HEK293T (cell line): ENCODE measurements around the gene WDTC1.

Experiments used
- CTCF ChIA-PET: fragments of 350-600 bp; formaldehyde crosslinking; extraction: SDS; loops from one replicate; lab custom pipeline; 2021; ENCODE audit warnings: antibody characterized with exemption, inconsistent platforms; lab: Yijun Ruan, JAX
- POLR2A ChIA-PET: fragments of 350-600 bp; formaldehyde crosslinking; extraction: SDS; loops from one replicate; lab custom pipeline; 2020; ENCODE audit warnings: antibody characterized with exemption, inconsistent platforms; lab: Yijun Ruan, JAX
- DNase-seq: peaks from one replicate; pipeline ENCODE4 v3.0.0; 2012; ENCODE audit warnings: mixed read lengths; ENCODE audit errors: extremely low spot score
- ARNT ChIP-seq: fragments of 450-650 bp; IDR thresholded peaks from 2 replicates; pipeline ENCODE4 v1.6.1; 2017; ENCODE audit warnings: mild to moderate bottlenecking
- BHLHE40 ChIP-seq: fragments of 450-650 bp; IDR thresholded peaks from 2 replicates; pipeline ENCODE4 v1.6.1; 2016; ENCODE audit warnings: mild to moderate bottlenecking, moderate library complexity, borderline replicate concordance
- CTBP1 ChIP-seq: fragments of 450-650 bp; IDR thresholded peaks from 2 replicates; pipeline ENCODE4 v1.6.1; 2016; ENCODE audit warnings: borderline replicate concordance
- ELF4 ChIP-seq: fragments of 450-650 bp; IDR thresholded peaks from 2 replicates; pipeline ENCODE4 v1.6.1; 2017; ENCODE audit warnings: antibody characterized with exemption
- FOXA1 ChIP-seq: fragments of 450-650 bp; IDR thresholded peaks from 2 replicates; pipeline ENCODE4 v1.6.1; 2016; ENCODE audit warnings: mild to moderate bottlenecking
- FOXK2 ChIP-seq: fragments of 450-650 bp; IDR thresholded peaks from 2 replicates; pipeline ENCODE4 v1.6.1; 2016; ENCODE audit warnings: mild to moderate bottlenecking
- FOXM1 ChIP-seq: fragments of 450-650 bp; IDR thresholded peaks from 2 replicates; pipeline ENCODE4 v1.6.1; 2017; ENCODE audit warnings: mild to moderate bottlenecking, borderline replicate concordance
- HDGF ChIP-seq: fragments of 450-650 bp; IDR thresholded peaks from 2 replicates; pipeline ENCODE4 v1.6.1; 2017; ENCODE audit warnings: antibody characterized with exemption, borderline replicate concordance
- L3MBTL2 ChIP-seq: fragments of 450-650 bp; conservative IDR thresholded peaks from 2 replicates; pipeline ENCODE4 v1.6.1; 2016; ENCODE audit warnings: mild to moderate bottlenecking
- LEF1 ChIP-seq: fragments of 450-650 bp; IDR thresholded peaks from 2 replicates; pipeline ENCODE4 v1.6.1; 2017; ENCODE audit warnings: mild to moderate bottlenecking, borderline replicate concordance
- NFRKB ChIP-seq: fragments of 450-650 bp; IDR thresholded peaks from 2 replicates; pipeline ENCODE4 v1.6.1; 2016; ENCODE audit warnings: mild to moderate bottlenecking, moderate library complexity
- PKNOX1 ChIP-seq: fragments of 450-650 bp; IDR thresholded peaks from 2 replicates; pipeline ENCODE4 v1.6.1; 2016
- SP1 ChIP-seq: fragments of 450-650 bp; IDR thresholded peaks from 2 replicates; pipeline ENCODE4 v1.6.1; 2017
- SUZ12 ChIP-seq: fragments of 450-650 bp; IDR thresholded peaks from 2 replicates; pipeline ENCODE4 v1.6.1; 2016; ENCODE audit warnings: mild to moderate bottlenecking
- TARDBP ChIP-seq: fragments of 450-650 bp; IDR thresholded peaks from 2 replicates; pipeline ENCODE4 v1.6.1; 2016
- ZNF384 ChIP-seq: fragments of 450-650 bp; IDR thresholded peaks from 2 replicates; pipeline ENCODE4 v1.6.1; 2016

Gene WDTC1

GRCh38 chr1:27325286-27325685 lies 90.9 kb downstream of the WDTC1 start:
- TF ChIP-seq TARDBP (no peak), CTBP1 (no peak), L3MBTL2 (no peak), ZNF384 (no peak), HDGF (no peak), SP1 (no peak), FOXA1 (no peak), FOXK2 (no peak), NFRKB (no peak), LEF1 (no peak), PKNOX1 (no peak), FOXM1 (no peak), ELF4 (no peak), SUZ12 (no peak), BHLHE40 (no peak), ARNT (no peak)
- ChIA-PET CTCF (no interaction called here), POLR2A (interaction anchor here (0.9 kb wide), 1 partner anchor 41 kb away, joined by 3 read pairs; the partner anchor contains the start of gene MAP3K6)
- no peak for DNase-seq

GRCh38 chr1:27327964-27328363 lies 93.5 kb downstream of the WDTC1 start:
- TF ChIP-seq ELF4 (no peak), SUZ12 (no peak), ZNF384 (no peak), BHLHE40 (no peak), CTBP1 (no peak), LEF1 (no peak), FOXA1 (no peak), FOXK2 (no peak), L3MBTL2 (no peak), ARNT (no peak), NFRKB (no peak), SP1 (no peak)
- no peak for DNase-seq
- ChIA-PET CTCF (no interaction called here), POLR2A (interaction anchor here (2.1 kb wide), 1 partner anchor 38 kb away, joined by 5 read pairs; the partner anchor contains the start of gene MAP3K6)

- no peak for DNase-seq
- CTCF ChIA-PET: no interaction called here
- POLR2A ChIA-PET: no interaction called here
- TF ChIP-seq TARDBP: no peak
- TF ChIP-seq ZNF384: no peak
- no peak for TF ChIP-seq LEF1
- TF ChIP-seq SP1: no peak
- no peak for TF ChIP-seq FOXM1
- no peak for TF ChIP-seq HDGF
- no peak for TF ChIP-seq SUZ12
- no peak for TF ChIP-seq ELF4
- no peak for TF ChIP-seq ARNT
- TF ChIP-seq FOXA1: no peak
Measured at GRCh38 chr1:27330786-27331185, 96.4 kb downstream of the WDTC1 start.

- CTCF ChIA-PET: interaction anchor here (1.6 kb wide), 1 partner anchor 8 kb away, joined by 4 read pairs; no protein-coding TSS in a partner anchor
- DNase-seq: no peak
- POLR2A ChIA-PET: no interaction called here
Measured at GRCh38 chr1:27331426-27331825, 97.0 kb downstream of the WDTC1 start.

GRCh38 chr1:27331922-27332321 lies 97.5 kb downstream of the WDTC1 start:
- ChIA-PET POLR2A (interaction anchor here (1.2 to 2.2 kb wide), 3 partner anchors 9 to 35 kb away, joined by 3 to 10 read pairs (median 4); partner anchors contain the start of gene MAP3K6), CTCF (interaction anchor here (1.0 to 1.8 kb wide), 8 partner anchors 9 to 331 kb away, joined by 3 to 7 read pairs (median 4); partner anchors contain the start of gene MAP3K6)
- TF ChIP-seq FOXM1 (no peak), NFRKB (no peak), CTBP1 (no peak), HDGF (no peak), FOXA1 (no peak), SP1 (no peak), LEF1 (no peak), ARNT (no peak), ZNF384 (no peak), TARDBP (no peak), ELF4 (no peak), BHLHE40 (no peak), FOXK2 (no peak), PKNOX1 (no peak), L3MBTL2 (no peak), SUZ12 (no peak)
- DNase-seq: no peak

More at GRCh38 chr1:27331426-27331825, 97.0 kb downstream of the WDTC1 start:
- TF ChIP-seq TARDBP (no peak), PKNOX1 (no peak), FOXM1 (no peak), SP1 (no peak), HDGF (no peak), LEF1 (no peak), ELF4 (no peak), L3MBTL2 (no peak), NFRKB (no peak), FOXK2 (no peak), BHLHE40 (no peak), ARNT (no peak), SUZ12 (no peak), FOXA1 (no peak), ZNF384 (no peak), CTBP1 (no peak)
